ENCODE data around the gene RAP1GAP2.
"Not testable (repeated sequence)": the region's sequence is repeated elsewhere in the genome, so short reads cannot be mapped to it uniquely, and the experiment has no call there.

Gene RAP1GAP2

GRCh38 chr17:2785376-2785775, 10.9 kb upstream of the RAP1GAP2 start:
- not testable (repeated sequence) for H3K27ac ChIP-seq (ENCODE audit: insufficient read depth, low read depth, low read length, poor library complexity, severe bottlenecking); H3K36me3 ChIP-seq (ENCODE audit: control insufficient read depth, insufficient read depth, low read length); H3K4me1 ChIP-seq (ENCODE audit: control insufficient read depth, insufficient read depth, low read length); H3K9me3 ChIP-seq (ENCODE audit: control insufficient read depth, low read length); H3K27me3 ChIP-seq (ENCODE audit: control insufficient read depth, insufficient read depth, low read length, poor library complexity, severe bottlenecking); H3K4me3 ChIP-seq (ENCODE audit: insufficient read depth, low read depth, low read length)
- WGBS, 2 experiments = 94 to 95% methylated on average over 11 to 12 of the region's 12 CpGs

GRCh38 chr17:2786176-2786881, 9.9 kb upstream of the RAP1GAP2 start:
- Histone ChIP-seq H3K4me3 (ENCODE audit: insufficient read depth, low read depth, low read length) (no peak overlapping the region), H3K27me3 (ENCODE audit: control insufficient read depth, insufficient read depth, low read length, poor library complexity, severe bottlenecking) (no peaks in the 10 kb centered on the region), H3K36me3 (ENCODE audit: control insufficient read depth, insufficient read depth, low read length) (no peaks in the 10 kb centered on the region), H3K9me3 (ENCODE audit: control insufficient read depth, low read length) (no peaks in the 10 kb centered on the region), H3K27ac (ENCODE audit: insufficient read depth, low read depth, low read length, poor library complexity, severe bottlenecking) (no peak overlapping the region), H3K4me1 (ENCODE audit: control insufficient read depth, insufficient read depth, low read length) (no peaks in the 10 kb centered on the region)
- WGBS, 2 experiments = 41 to 42% methylated on average over 21 of the region's 21 CpGs

GRCh38 chr17:2789700-2790099, 6.5 kb upstream of the RAP1GAP2 start:
- no peaks in the 10 kb centered on the region for H3K4me1 ChIP-seq (ENCODE audit: control insufficient read depth, insufficient read depth, low read length)
- 90 to 94% methylated on average over 3 of the region's 3 CpGs for WGBS, 2 experiments

GRCh38 chr17:2792366-2793169, 3.7 kb upstream of the RAP1GAP2 start:
- Histone ChIP-seq H3K27ac (ENCODE audit: insufficient read depth, low read depth, low read length, poor library complexity, severe bottlenecking) (no peak overlapping the region), H3K4me1 (ENCODE audit: control insufficient read depth, insufficient read depth, low read length) (no peaks in the 10 kb centered on the region), H3K9me3 (ENCODE audit: control insufficient read depth, low read length) (no peaks in the 10 kb centered on the region), H3K4me3 (ENCODE audit: insufficient read depth, low read depth, low read length) (no peak overlapping the region), H3K27me3 (ENCODE audit: control insufficient read depth, insufficient read depth, low read length, poor library complexity, severe bottlenecking) (no peaks in the 10 kb centered on the region), H3K36me3 (ENCODE audit: control insufficient read depth, insufficient read depth, low read length) (no peaks in the 10 kb centered on the region)
- 78 to 79% methylated on average over 24 of the region's 24 CpGs for WGBS, 2 experiments

More at GRCh38 chr17:2789700-2790099, 6.5 kb upstream of the RAP1GAP2 start:
- no peak overlapping the region for H3K4me3 ChIP-seq (ENCODE audit: insufficient read depth, low read depth, low read length)
- no peak overlapping the region for H3K27ac ChIP-seq (ENCODE audit: insufficient read depth, low read depth, low read length, poor library complexity, severe bottlenecking)
- no peaks in the 10 kb centered on the region for H3K27me3 ChIP-seq (ENCODE audit: control insufficient read depth, insufficient read depth, low read length, poor library complexity, severe bottlenecking)
- H3K36me3 ChIP-seq (ENCODE audit: control insufficient read depth, insufficient read depth, low read length) = no peaks in the 10 kb centered on the region
- H3K9me3 ChIP-seq (ENCODE audit: control insufficient read depth, low read length) = no peaks in the 10 kb centered on the region

- no peaks in the 10 kb centered on the region for H3K36me3 ChIP-seq (ENCODE audit: control insufficient read depth, insufficient read depth, low read length)
- H3K9me3 ChIP-seq (ENCODE audit: control insufficient read depth, low read length) = no peaks in the 10 kb centered on the region
- no peak overlapping the region for H3K27ac ChIP-seq (ENCODE audit: insufficient read depth, low read depth, low read length, poor library complexity, severe bottlenecking)
- H3K4me1 ChIP-seq (ENCODE audit: control insufficient read depth, insufficient read depth, low read length) = peaks cover 7% of the 10 kb centered on the region
- WGBS, 2 experiments = 91 to 93% methylated on average over 5 to 6 of the region's 6 CpGs
- H3K27me3 ChIP-seq (ENCODE audit: control insufficient read depth, insufficient read depth, low read length, poor library complexity, severe bottlenecking) = no peaks in the 10 kb centered on the region
- H3K4me3 ChIP-seq (ENCODE audit: insufficient read depth, low read depth, low read length) = no peak overlapping the region
Measured at GRCh38 chr17:2794111-2794803, 2.0 kb upstream of the RAP1GAP2 start.

GRCh38 chr17:2795441-2796163, 636 bp upstream of the RAP1GAP2 start:
- H3K4me3 ChIP-seq (ENCODE audit: insufficient read depth, low read depth, low read length) = no peak overlapping the region
- no peaks in the 10 kb centered on the region for H3K27me3 ChIP-seq (ENCODE audit: control insufficient read depth, insufficient read depth, low read length, poor library complexity, severe bottlenecking)
- WGBS, 2 experiments = 94 to 95% methylated on average over 28 of the region's 28 CpGs
- no peak overlapping the region for H3K27ac ChIP-seq (ENCODE audit: insufficient read depth, low read depth, low read length, poor library complexity, severe bottlenecking)
- H3K36me3 ChIP-seq (ENCODE audit: control insufficient read depth, insufficient read depth, low read length) = no peaks in the 10 kb centered on the region
- H3K4me1 ChIP-seq (ENCODE audit: control insufficient read depth, insufficient read depth, low read length) = peaks cover 8% of the 10 kb centered on the region
- H3K9me3 ChIP-seq (ENCODE audit: control insufficient read depth, low read length) = no peaks in the 10 kb centered on the region

GRCh38 chr17:2797226-2797625, 988 bp downstream of the RAP1GAP2 start:
- H3K27ac ChIP-seq (ENCODE audit: insufficient read depth, low read depth, low read length, poor library complexity, severe bottlenecking) = no peak overlapping the region
- WGBS, 2 experiments = 91 to 93% methylated on average over 15 of the region's 15 CpGs
- H3K36me3 ChIP-seq (ENCODE audit: control insufficient read depth, insufficient read depth, low read length) = no peaks in the 10 kb centered on the region
- H3K4me1 ChIP-seq (ENCODE audit: control insufficient read depth, insufficient read depth, low read length) = peaks cover 8% of the 10 kb centered on the region
- no peaks in the 10 kb centered on the region for H3K9me3 ChIP-seq (ENCODE audit: control insufficient read depth, low read length)
- no peak overlapping the region for H3K4me3 ChIP-seq (ENCODE audit: insufficient read depth, low read depth, low read length)
- no peaks in the 10 kb centered on the region for H3K27me3 ChIP-seq (ENCODE audit: control insufficient read depth, insufficient read depth, low read length, poor library complexity, severe bottlenecking)

GRCh38 chr17:2797637-2798036, 1.4 kb downstream of the RAP1GAP2 start:
- no peaks in the 10 kb centered on the region for H3K36me3 ChIP-seq (ENCODE audit: control insufficient read depth, insufficient read depth, low read length)
- H3K4me3 ChIP-seq (ENCODE audit: insufficient read depth, low read depth, low read length) = no peak overlapping the region
- H3K27ac ChIP-seq (ENCODE audit: insufficient read depth, low read depth, low read length, poor library complexity, severe bottlenecking) = no peak overlapping the region
- H3K27me3 ChIP-seq (ENCODE audit: control insufficient read depth, insufficient read depth, low read length, poor library complexity, severe bottlenecking) = no peaks in the 10 kb centered on the region
- 94 to 95% methylated on average over 11 of the region's 11 CpGs for WGBS, 2 experiments
- no peaks in the 10 kb centered on the region for H3K9me3 ChIP-seq (ENCODE audit: control insufficient read depth, low read length)
- H3K4me1 ChIP-seq (ENCODE audit: control insufficient read depth, insufficient read depth, low read length) = peaks cover 8% of the 10 kb centered on the region

GRCh38 chr17:2798188-2798587, 1.9 kb downstream of the RAP1GAP2 start:
- Histone ChIP-seq H3K9me3 (ENCODE audit: control insufficient read depth, low read length) (no peaks in the 10 kb centered on the region), H3K4me3 (ENCODE audit: insufficient read depth, low read depth, low read length) (no peak overlapping the region), H3K4me1 (ENCODE audit: control insufficient read depth, insufficient read depth, low read length) (peaks cover 8% of the 10 kb centered on the region), H3K36me3 (ENCODE audit: control insufficient read depth, insufficient read depth, low read length) (no peaks in the 10 kb centered on the region), H3K27me3 (ENCODE audit: control insufficient read depth, insufficient read depth, low read length, poor library complexity, severe bottlenecking) (no peaks in the 10 kb centered on the region), H3K27ac (ENCODE audit: insufficient read depth, low read depth, low read length, poor library complexity, severe bottlenecking) (no peak overlapping the region)
- WGBS, 2 experiments = 89 to 90% methylated on average over 11 of the region's 11 CpGs

Data from ectodermal cell (in vitro differentiated cells).